ENCODE results near the gene PRSS56. TPM values are rescaled to one million over a fixed set of nuclear protein-coding genes. Genes with fewer than 3 reads are reported as not detected.

Gene PRSS56
- total RNA-seq, 2 donors from 2014 or later, result not detected

- Mint-ChIP-seq H3K36me3 (no peaks in the 10 kb centered on the region), H3K27ac (no peak overlapping the region), H3K9me3 (no peaks in the 10 kb centered on the region)
- ATAC-seq, result no peak
- no peak for DNase-seq (ENCODE audit: low spot score in 2 of 2)
These were observed 26.3 kb upstream of the PRSS56 start for GRCh38 chr2:232493701-232494474.

GRCh38 chr2:232494542-232494941 lies 25.6 kb upstream of the PRSS56 start:
- Mint-ChIP-seq H3K27ac (no peak overlapping the region), H3K36me3 (no peaks in the 10 kb centered on the region), H3K9me3 (no peaks in the 10 kb centered on the region)
- ATAC-seq (no peak), DNase-seq (ENCODE audit: low spot score in 2 of 2) (no peak)

- H3K27ac Mint-ChIP-seq, result no peak overlapping the region
- no peaks in the 10 kb centered on the region for H3K36me3 Mint-ChIP-seq
- ATAC-seq (no peak), DNase-seq (ENCODE audit: low spot score in 2 of 2) (no peak)
- no peaks in the 10 kb centered on the region for H3K9me3 Mint-ChIP-seq
These were observed 24.9 kb upstream of the PRSS56 start for GRCh38 chr2:232495292-232495691.

- ATAC-seq, result no peak
- no peaks in the 10 kb centered on the region for H3K36me3 Mint-ChIP-seq
- H3K9me3 Mint-ChIP-seq, result no peaks in the 10 kb centered on the region
- H3K27ac Mint-ChIP-seq, result no peak overlapping the region
- DNase-seq (ENCODE audit: low spot score in 2 of 2), result no peak
These were observed 23.5 kb upstream of the PRSS56 start for GRCh38 chr2:232496501-232497270.

GRCh38 chr2:232497348-232497747 lies 22.8 kb upstream of the PRSS56 start:
- Mint-ChIP-seq H3K9me3 (no peaks in the 10 kb centered on the region), H3K36me3 (no peaks in the 10 kb centered on the region), H3K27ac (no peak overlapping the region)
- ATAC-seq (no peak), DNase-seq (ENCODE audit: low spot score in 2 of 2) (no peak)

GRCh38 chr2:232498452-232498851 lies 21.7 kb upstream of the PRSS56 start:
- Mint-ChIP-seq H3K27ac (no peak overlapping the region), H3K9me3 (no peaks in the 10 kb centered on the region), H3K36me3 (no peaks in the 10 kb centered on the region)
- ATAC-seq, result no peak
- DNase-seq (ENCODE audit: low spot score in 2 of 2), result no peak

GRCh38 chr2:232501331-232501771 lies 18.8 kb upstream of the PRSS56 start:
- Mint-ChIP-seq H3K9me3 (no peaks in the 10 kb centered on the region), H3K36me3 (no peaks in the 10 kb centered on the region), H3K27ac (no peak overlapping the region)
- DNase-seq (ENCODE audit: low spot score in 2 of 2) (no peak), ATAC-seq (no peak)

GRCh38 chr2:232501794-232502390 lies 18.3 kb upstream of the PRSS56 start:
- DNase-seq (ENCODE audit: low spot score in 2 of 2) (no peak), ATAC-seq (no peak)
- no peaks in the 10 kb centered on the region for H3K36me3 Mint-ChIP-seq
- no peaks in the 10 kb centered on the region for H3K9me3 Mint-ChIP-seq
- H3K27ac Mint-ChIP-seq, result no peak overlapping the region

GRCh38 chr2:232502511-232502910 lies 17.7 kb upstream of the PRSS56 start:
- ATAC-seq, result peak; percentile 18 to 19
- Mint-ChIP-seq H3K36me3 (no peaks in the 10 kb centered on the region), H3K27ac (no peak overlapping the region), H3K9me3 (no peaks in the 10 kb centered on the region)
- no peak for DNase-seq (ENCODE audit: low spot score in 2 of 2)

- Mint-ChIP-seq H3K27ac (no peak overlapping the region), H3K9me3 (no peaks in the 10 kb centered on the region), H3K36me3 (no peaks in the 10 kb centered on the region)
- DNase-seq (ENCODE audit: low spot score in 2 of 2) (peak in 1 of 2 donors; percentile 30), ATAC-seq (peak; percentile 58)
These were observed 17.0 kb upstream of the PRSS56 start for GRCh38 chr2:232502911-232503808.

GRCh38 chr2:232503809-232504323 lies 16.3 kb upstream of the PRSS56 start:
- no peak for DNase-seq (ENCODE audit: low spot score in 2 of 2)
- no peaks in the 10 kb centered on the region for H3K9me3 Mint-ChIP-seq
- no peak for ATAC-seq
- no peak overlapping the region for H3K27ac Mint-ChIP-seq
- H3K36me3 Mint-ChIP-seq, result no peaks in the 10 kb centered on the region

GRCh38 chr2:232504438-232504837 lies 15.8 kb upstream of the PRSS56 start:
- Mint-ChIP-seq H3K9me3 (no peaks in the 10 kb centered on the region), H3K36me3 (no peaks in the 10 kb centered on the region), H3K27ac (no peak overlapping the region)
- ATAC-seq, result no peak
- DNase-seq (ENCODE audit: low spot score in 2 of 2), result no peak

GRCh38 chr2:232505856-232506255 lies 14.3 kb upstream of the PRSS56 start:
- H3K27ac Mint-ChIP-seq, result no peak overlapping the region
- DNase-seq (ENCODE audit: low spot score in 2 of 2), result no peak
- ATAC-seq, result no peak
- H3K36me3 Mint-ChIP-seq, result no peaks in the 10 kb centered on the region
- no peaks in the 10 kb centered on the region for H3K9me3 Mint-ChIP-seq

- ATAC-seq, result no peak
- H3K27ac Mint-ChIP-seq, result no peak overlapping the region
- DNase-seq (ENCODE audit: low spot score in 2 of 2), result no peak
- H3K9me3 Mint-ChIP-seq, result no peaks in the 10 kb centered on the region
- H3K36me3 Mint-ChIP-seq, result no peaks in the 10 kb centered on the region
These were observed 13.5 kb upstream of the PRSS56 start for GRCh38 chr2:232506709-232507108.

GRCh38 chr2:232508251-232508650 lies 11.9 kb upstream of the PRSS56 start:
- DNase-seq (ENCODE audit: low spot score in 2 of 2) (no peak), ATAC-seq (no peak)
- Mint-ChIP-seq H3K9me3 (no peaks in the 10 kb centered on the region), H3K27ac (no peak overlapping the region), H3K36me3 (no peaks in the 10 kb centered on the region)

GRCh38 chr2:232511336-232511890 lies 8.8 kb upstream of the PRSS56 start:
- no peak for DNase-seq (ENCODE audit: low spot score in 2 of 2)

More at GRCh38 chr2:232511336-232511890, 8.8 kb upstream of the PRSS56 start:
- Mint-ChIP-seq H3K27ac (no peak overlapping the region), H3K36me3 (no peaks in the 10 kb centered on the region), H3K9me3 (no peaks in the 10 kb centered on the region)
- ATAC-seq, result no peak
